ENCODE results near the gene TERT. TPM values are rescaled to one million over a fixed set of nuclear protein-coding genes. Genes with fewer than 3 reads are reported as not detected.

TERT gene
- total and polyA plus RNA-seq, 10 of the 15 experiments (the other 5 are each of a cell fraction or from before 2014, with no cell fraction given): 0.08 to 21.5 (median 5.0) TPM

DNA sequence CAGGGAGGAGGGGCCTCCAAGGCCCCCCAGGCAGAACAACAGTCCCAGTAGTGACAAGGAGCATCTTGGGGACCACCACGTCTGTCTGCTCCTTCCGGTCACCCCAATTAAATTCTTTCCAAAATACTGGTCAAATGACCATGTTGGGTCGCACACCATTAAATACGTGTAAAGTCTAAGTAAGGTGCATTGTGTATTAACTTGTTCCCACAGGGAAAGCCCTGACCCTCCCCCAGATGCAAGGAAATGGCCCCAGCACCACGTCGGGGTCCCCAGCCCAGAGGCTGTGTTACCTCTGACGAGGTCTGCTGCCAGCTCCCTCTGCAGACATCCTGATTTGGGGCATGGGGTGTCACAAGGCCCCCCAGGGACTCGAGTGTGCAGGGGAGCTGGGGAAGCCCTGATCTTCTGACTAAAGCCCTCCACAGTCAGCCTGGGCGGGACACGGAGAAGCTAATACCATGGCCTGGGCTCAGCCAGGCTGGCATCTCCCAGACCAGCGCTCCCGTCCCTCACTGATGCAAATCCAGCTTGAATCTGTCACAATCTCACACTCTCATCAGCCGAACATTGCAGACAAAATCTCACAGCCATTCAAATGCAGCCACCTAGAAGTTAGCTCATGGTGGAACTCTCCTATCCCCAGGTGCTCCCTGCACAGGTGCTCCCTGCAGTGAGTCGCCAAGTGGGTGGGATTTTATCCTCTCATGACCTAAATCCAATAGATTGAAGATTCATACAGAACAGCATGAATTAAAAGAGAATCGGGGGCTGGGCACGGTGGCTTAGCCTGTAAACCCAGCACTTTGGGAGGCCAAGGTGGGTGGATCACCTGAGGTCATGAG lies 13.6 kb downstream of the TERT start (continued):
- TF ChIP-seq SMAD1 (IDR thresholded peaks at IDR 0.05; ENCODE audit: low read depth, partially characterized antibody) (no peak), MEF2B (IDR thresholded peaks at IDR 0.05; ENCODE audit: partially characterized antibody, poor library complexity, severe bottlenecking) (no peak), USF1 (IDR thresholded peaks at IDR 0.05; ENCODE audit: borderline replicate concordance, extremely low read length, insufficient read depth, low read depth, low read length) (no peak), TAF1 (IDR thresholded peaks at IDR 0.05; ENCODE audit: borderline replicate concordance, low read depth, low read length) (no peak), IKZF2 (IDR thresholded peaks at IDR 0.05) (no peak), CHD4 (IDR thresholded peaks at IDR 0.05) (no peak)
- TF ChIP-seq, protein P1, sequence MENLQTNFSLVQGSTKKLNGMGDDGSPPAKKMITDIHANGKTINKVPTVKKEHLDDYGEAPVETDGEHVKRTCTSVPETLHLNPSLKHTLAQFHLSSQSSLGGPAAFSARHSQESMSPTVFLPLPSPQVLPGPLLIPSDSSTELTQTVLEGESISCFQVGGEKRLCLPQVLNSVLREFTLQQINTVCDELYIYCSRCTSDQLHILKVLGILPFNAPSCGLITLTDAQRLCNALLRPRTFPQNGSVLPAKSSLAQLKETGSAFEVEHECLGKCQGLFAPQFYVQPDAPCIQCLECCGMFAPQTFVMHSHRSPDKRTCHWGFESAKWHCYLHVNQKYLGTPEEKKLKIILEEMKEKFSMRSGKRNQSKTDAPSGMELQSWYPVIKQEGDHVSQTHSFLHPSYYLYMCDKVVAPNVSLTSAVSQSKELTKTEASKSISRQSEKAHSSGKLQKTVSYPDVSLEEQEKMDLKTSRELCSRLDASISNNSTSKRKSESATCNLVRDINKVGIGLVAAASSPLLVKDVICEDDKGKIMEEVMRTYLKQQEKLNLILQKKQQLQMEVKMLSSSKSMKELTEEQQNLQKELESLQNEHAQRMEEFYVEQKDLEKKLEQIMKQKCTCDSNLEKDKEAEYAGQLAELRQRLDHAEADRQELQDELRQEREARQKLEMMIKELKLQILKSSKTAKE (IDR thresholded peaks at IDR 0.05; ENCODE audit: low read depth, poor library complexity, severe bottlenecking): no peak
